Right ventricle myocardium inferior (tissue), 1 donor: Measurements from ENCODE around the gene PLRG1. TPM values are rescaled to one million over a fixed set of nuclear protein-coding genes. Genes with fewer than 3 reads are reported as not detected.

Source experiments
- ATAC-seq: fragments of 200-7000 bp; cut with Tn5 transposase; one replicate; pipeline ENCODE4 v1.9.1; 2020; ENCODE audit warnings: mild to moderate bottlenecking, moderate library complexity
- DNase-seq: peaks from one replicate; pipeline ENCODE4 v3.0.0; 2021; ENCODE audit errors: missing footprints
- intact Hi-C: fragments of 100-400 bp; cut with DNase I; formaldehyde crosslinking; loops from one replicate; pipeline ENCODE4 v1.11.0; 2022
- total RNA-seq: library from RNA; stranded (reverse); fragmentation: NEBNext Ultra II Directional; extraction: Animal tissue kit (Norgen Biotek cat#: 25700); gene quantifications from one replicate; pipeline ENCODE4 v1.2.1, GENCODE V29; 2021
- donor health status: DM: no; HTN: yes; CAD: no; lungs with severe emphysema.

PLRG1 gene
- total RNA-seq, 1 donor from 2014 or later: 36.2 TPM

DNA sequence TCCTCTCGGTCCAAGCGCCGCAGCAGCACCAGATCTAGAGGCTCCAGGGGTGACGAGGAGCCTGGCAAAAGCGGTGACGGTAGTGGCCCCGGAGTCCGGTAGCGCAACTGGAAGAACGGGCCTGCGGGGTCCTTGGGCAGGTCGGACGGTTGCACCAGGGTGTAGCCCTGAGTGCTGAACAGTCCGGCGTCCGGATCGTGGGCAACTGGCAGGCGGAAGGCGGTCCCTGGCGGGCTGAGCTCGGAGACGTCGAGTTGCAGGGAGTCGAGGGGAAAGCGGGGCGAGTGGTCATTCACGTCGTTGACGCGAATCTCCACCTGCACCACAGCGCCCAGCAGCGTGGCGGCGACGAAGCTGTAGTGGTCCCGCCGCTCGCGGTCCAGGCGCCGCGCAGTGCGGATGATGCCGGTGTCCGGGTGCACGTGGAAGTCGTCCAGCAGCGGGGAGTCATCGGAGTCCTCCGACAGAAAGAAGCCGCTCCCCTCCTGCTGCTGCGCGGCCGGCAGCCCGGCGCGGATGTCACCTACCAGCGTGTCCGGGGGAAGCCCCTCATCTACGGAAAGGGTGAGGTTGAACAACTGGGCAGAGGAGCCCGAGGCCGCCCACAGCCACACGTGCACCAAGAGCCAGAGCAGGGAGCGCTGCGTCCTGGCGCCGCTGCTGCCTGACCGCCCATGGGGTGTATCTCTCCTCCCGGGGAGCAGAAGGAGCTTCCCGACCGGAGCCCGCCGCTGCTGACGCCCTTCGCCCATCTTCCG, 59.4 kb downstream of the PLRG1 start:
- intact Hi-C loops: no loop called here

DNA sequence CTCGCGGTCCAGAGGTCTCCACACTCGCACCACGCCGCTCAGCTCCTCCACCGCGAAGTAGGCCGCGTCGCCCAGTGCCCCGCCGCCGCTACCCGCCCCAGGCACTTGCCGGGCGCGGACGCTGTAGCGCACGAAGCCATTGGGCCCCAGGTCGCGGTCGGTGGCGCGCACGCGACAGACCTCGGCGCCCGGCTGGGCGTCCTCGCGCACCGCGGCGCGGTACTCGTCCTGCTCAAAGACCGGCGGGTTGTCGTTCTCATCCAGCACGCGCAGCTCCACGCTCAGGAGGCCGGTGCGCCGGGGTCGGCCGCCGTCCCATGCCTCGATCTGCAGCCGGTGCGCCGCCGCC, 60.0 kb downstream of the PLRG1 start:
- DNase-seq (no peak), ATAC-seq (no peak)
- intact Hi-C loops: no loop called here

More for the DNA sequence above, 59.4 kb downstream of the PLRG1 start:
- ATAC-seq (peak; percentile 20), DNase-seq (no peak)

DNA sequence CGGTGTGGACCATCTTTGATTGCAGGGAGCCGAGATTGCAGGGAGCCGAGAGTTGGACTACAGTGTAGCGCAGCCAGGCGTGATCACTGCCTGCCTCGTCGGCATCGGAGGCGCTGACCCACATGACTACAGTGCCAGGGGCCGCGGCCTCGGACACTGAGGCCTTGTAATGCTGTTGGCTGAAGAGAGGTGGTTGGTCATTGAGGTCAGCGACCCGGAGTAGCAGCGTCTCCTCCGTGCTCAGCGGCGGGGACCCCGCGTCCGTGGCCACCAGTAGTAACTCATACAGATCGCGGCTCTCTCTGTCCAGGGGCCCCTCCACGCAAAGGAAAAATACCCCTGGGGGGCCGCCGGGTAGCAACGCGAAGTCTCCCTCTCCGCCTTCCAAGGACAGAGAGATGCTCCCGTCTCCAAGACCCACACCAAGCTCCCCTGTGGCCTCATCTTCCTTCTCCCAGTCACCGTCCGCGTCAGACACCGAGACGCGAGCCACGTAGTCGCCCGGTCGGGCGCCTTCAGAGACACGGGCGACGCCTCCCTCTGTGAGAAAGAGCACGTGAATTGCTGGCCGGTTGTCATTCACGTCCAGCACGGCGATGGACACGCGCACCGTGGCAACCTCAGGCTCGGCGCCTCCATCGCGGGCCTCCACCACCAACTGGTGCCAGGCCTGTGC, 60.5 kb downstream of the PLRG1 start:
- ATAC-seq: no peak
- DNase-seq: no peak
- intact Hi-C loops: no loop called here

DNA sequence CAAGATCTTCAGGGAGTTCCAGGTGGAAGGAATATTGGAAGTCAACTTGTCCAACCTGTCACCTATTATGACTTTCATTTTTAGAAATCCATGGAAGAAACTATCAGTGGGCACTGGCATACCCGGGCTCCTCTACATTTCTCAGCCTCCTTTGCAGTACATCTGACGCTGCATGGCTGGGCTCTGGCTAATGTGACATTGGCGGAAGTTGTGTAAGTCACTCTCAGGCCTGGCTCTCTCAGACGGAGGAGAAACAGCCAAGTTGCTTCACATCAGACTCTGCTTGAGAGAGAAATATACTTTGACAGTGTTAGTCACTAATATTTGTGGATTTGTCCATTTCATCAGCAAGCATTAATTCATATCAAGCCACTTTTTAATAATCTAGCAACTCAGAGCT, 63.1 kb downstream of the PLRG1 start:
- intact Hi-C loops: no loop called here
- ATAC-seq: no peak

DNA sequence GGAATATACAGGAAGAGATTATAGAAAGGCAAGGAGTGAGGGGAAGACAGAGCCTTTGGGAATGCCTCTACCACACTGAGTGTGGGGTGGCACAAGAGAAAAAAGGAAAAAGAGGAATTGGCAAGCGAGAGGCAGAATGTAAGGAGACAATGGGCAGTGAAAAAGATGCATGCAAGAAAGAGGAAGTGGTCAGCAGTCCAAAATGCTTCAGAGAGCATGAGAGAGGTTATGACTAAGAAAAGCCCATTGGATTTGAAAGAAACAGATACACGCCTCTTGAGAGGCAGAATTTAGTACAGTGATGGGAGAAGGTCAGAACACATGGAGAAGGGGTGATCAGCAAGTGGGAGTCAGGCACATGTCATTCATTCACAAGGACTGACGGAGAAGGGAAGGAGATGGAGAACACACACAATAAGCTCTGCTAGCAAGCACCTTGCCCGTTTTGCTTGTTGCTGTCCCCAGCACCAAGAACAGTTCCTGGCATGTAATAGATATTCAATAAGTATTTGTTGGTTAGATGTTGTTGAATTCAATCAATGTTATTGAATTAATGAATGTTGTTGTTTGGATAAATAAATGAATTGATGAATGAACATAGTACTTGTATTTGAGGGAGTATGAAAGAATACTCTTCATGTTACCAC, 65.0 kb downstream of the PLRG1 start:
- intact Hi-C loops: no loop called here
- DNase-seq (no peak), ATAC-seq (no peak)

More for the DNA sequence above, 63.1 kb downstream of the PLRG1 start:
- DNase-seq: no peak

Other genes with a start within 250 kb of the PLRG1 start
- gene DCHS2, start 58.6 kb downstream of the PLRG1 start, total RNA-seq: not detected
- not detected for gene FGB, start 12.6 kb upstream of the PLRG1 start, total RNA-seq
- not detected for gene FGA, start 40.3 kb upstream of the PLRG1 start, total RNA-seq
- gene FGG, start 62.3 kb upstream of the PLRG1 start, total RNA-seq: not detected
- not detected for gene LRAT, start 193.6 kb upstream of the PLRG1 start, total RNA-seq
- not detected for gene RBM46, start 230.9 kb upstream of the PLRG1 start, total RNA-seq